Measurements from ENCODE around the gene GPRC5C. TPM values are rescaled to one million over a fixed set of nuclear protein-coding genes. Genes with fewer than 3 reads are reported as not detected.

The GPRC5C gene
- total and polyA plus RNA-seq, 2 of the 13 experiments (the other 11 are each of a cell fraction or from before 2014, with no cell fraction given): 85.6 to 300 TPM

GRCh38 chr17:74427048-74427762 is 4.7 kb upstream of the GPRC5C start (continued):
- TF ChIP-seq ZNF451 (CRISPR knock-in tag; IDR thresholded peaks at IDR 0.05): no peak
- peak; percentile 52 for TF ChIP-seq U2AF1 (optimal IDR thresholded peaks at IDR 0.05; ENCODE audit: low read depth, low read length)
- peak; percentile 56; the same call in 1 of the 2 replicates for TF ChIP-seq HIVEP1 (CRISPR knock-in tag; IDR thresholded peaks at IDR 0.05)
- TF ChIP-seq, protein P1, sequence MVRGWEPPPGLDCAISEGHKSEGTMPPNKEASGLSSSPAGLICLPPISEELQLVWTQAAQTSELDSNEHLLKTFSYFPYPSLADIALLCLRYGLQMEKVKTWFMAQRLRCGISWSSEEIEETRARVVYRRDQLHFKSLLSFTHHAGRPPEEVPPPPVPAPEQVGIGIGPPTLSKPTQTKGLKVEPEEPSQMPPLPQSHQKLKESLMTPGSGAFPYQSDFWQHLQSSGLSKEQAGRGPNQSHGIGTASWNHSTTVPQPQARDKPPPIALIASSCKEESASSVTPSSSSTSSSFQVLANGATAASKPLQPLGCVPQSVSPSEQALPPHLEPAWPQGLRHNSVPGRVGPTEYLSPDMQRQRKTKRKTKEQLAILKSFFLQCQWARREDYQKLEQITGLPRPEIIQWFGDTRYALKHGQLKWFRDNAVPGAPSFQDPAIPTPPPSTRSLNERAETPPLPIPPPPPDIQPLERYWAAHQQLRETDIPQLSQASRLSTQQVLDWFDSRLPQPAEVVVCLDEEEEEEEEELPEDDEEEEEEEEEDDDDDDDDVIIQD (CRISPR knock-in tag; IDR thresholded peaks at IDR 0.05; ENCODE audit: low read depth): peak; percentile 73; the same call in 1 of the 2 replicates
- no peak for TF ChIP-seq ZFP36L2 (CRISPR knock-in tag; IDR thresholded peaks at IDR 0.05)

DNA sequence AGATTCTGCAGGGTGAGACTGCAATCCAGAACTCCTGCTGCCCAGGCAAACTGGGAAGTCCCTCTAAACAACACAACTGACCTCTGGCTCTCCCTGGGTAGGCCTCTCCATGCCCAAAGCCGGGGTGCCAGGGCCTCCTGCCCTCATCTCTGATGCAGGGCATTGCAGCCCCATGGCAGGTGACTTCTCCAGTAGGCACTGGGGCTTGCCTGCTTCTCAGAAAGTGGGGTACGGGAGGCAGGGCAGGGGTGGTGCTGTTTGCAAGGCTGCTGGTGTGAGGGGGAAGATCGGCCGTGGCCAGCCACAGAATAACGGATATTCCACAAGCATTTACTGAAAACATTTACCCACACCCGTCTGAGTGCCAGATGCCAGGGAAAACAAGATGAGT is 4.1 kb upstream of the GPRC5C start:
- FAIRE-seq (no peak), ATAC-seq (no peak), DNase-seq (ENCODE audit: low spot score) (no peak)
- Histone ChIP-seq H3K79me2 (ENCODE audit: insufficient read depth, low read length) (peaks cover 23% of the 10 kb centered on the region), H3K27me3 (ENCODE audit: control insufficient read depth in 1 of 2, insufficient read depth in 2 of 2, low read length in 2 of 2) (no peaks in the 10 kb centered on the region; a peak in 1 of 5 replicates), H4K20me1 (ENCODE audit: insufficient read depth, low read length) (peaks cover 2% of the 10 kb centered on the region; the same call in 1 of the 2 replicates), H3K9me3 (ENCODE audit: low read length) (no peaks in the 10 kb centered on the region), H3K4me3 (replicated peaks in 1 of 3; ENCODE audit: insufficient read depth in 1 of 3, low read depth in 2 of 3, low read length in 3 of 3) (peak overlapping the region; percentile 41 to 63 (median 52); a peak in 5 of 6 replicates), H2AFZ (ENCODE audit: low read length) (no peak overlapping the region), H3K36me3 (replicated peaks in 1 of 2; ENCODE audit: control insufficient read depth in 1 of 2, insufficient read depth in 2 of 2, low read length in 2 of 2) (no peaks in the 10 kb centered on the region), H3K4me1 (ENCODE audit: insufficient read depth, low read length) (peaks cover 51% of the 10 kb centered on the region), H3K9ac (ENCODE audit: insufficient read depth, low read depth, low read length) (peak overlapping the region; percentile 74), H3K27ac (ENCODE audit: extremely low read length, insufficient read depth, low read length) (peak overlapping the region; percentile 91), H3K4me2 (ENCODE audit: low read depth, low read length) (peak overlapping the region; percentile 90)
- no TSS peak for BruUV-seq (replicated peaks)
- ChIA-PET POLR2A (interaction anchor here (0.8 to 5.6 kb wide), 7 partner anchors 9 to 405 kb away, joined by 3 to 159 read pairs (median 16); no protein-coding TSS in a partner anchor), CTCF (ENCODE audit: low intra/inter-chr PET ratio, low total read pairs) (no interaction called here)
- in situ Hi-C loops (cut with HindIII; ENCODE audit: extremely low pct_ligation_motif_present, low pct_unique_long_range_greater_than_20kb): loop anchor here (25.0 kb wide), 2 partner anchors 640 to 1140 kb away; no protein-coding TSS in a partner anchor
- 72% methylated on average over 6 of the region's 6 CpGs for WGBS (ENCODE audit: low lambda C conversion rate)
- intact Hi-C loops (cut with micrococcal nuclease; ENCODE audit: unreplicated experiment): loop anchor here (2.0 kb wide), 1 partner anchor 15 kb away; no protein-coding TSS in a partner anchor
- no peak for TF ChIP-seq ZNF770 (CRISPR knock-in tag; IDR thresholded peaks at IDR 0.05)
- TF ChIP-seq TMF1 (CRISPR knock-in tag; IDR thresholded peaks at IDR 0.05; ENCODE audit: low read depth): no peak; the same call in 1 of the 2 replicates
- no peak for TF ChIP-seq GPBP1L1 (CRISPR knock-in tag; IDR thresholded peaks at IDR 0.05)
- TF ChIP-seq ZNF550 (CRISPR knock-in tag; IDR thresholded peaks at IDR 0.05; ENCODE audit: borderline replicate concordance): peak; percentile 22; the same call in 1 of the 2 replicates
- peak; percentile 52; the same call in 1 of the 2 replicates for TF ChIP-seq ZBTB38 (CRISPR knock-in tag; IDR thresholded peaks at IDR 0.05)
- no peak for TF ChIP-seq FOXK2 (IDR thresholded peaks at IDR 0.05)
- no peak for TF ChIP-seq HNF4G (IDR thresholded peaks at IDR 0.05; ENCODE audit: borderline replicate concordance, low read depth, low read length)
- 0 out of 2 replicates have a peak, but pooled peaks have one; percentile 10 for TF ChIP-seq HNF4G (CRISPR knock-in tag; IDR thresholded peaks at IDR 0.05; ENCODE audit: borderline replicate concordance, low read depth)
- TF ChIP-seq, protein P2, sequence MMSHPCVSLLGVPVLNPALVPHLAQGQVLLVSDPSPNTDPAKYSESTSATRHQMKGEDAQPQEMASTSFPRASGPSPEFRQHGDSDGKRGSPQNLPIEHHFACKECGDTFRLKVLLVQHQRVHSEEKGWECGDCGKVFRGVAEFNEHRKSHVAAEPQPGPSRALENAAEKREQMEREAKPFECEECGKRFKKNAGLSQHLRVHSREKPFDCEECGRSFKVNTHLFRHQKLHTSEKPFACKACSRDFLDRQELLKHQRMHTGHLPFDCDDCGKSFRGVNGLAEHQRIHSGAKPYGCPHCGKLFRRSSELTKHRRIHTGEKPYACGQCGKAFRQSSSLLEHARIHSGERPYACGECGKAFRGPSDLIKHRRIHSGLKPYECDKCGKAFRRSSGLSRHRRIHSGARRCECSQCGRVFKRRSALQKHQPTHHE (CRISPR knock-in tag; IDR thresholded peaks at IDR 0.05; ENCODE audit: borderline replicate concordance): no peak
- no peak for TF ChIP-seq ZNF724P (CRISPR knock-in tag; IDR thresholded peaks at IDR 0.05; ENCODE audit: borderline replicate concordance)
- TF ChIP-seq ZNF234 (CRISPR knock-in tag; conservative IDR thresholded peaks at IDR 0.05): no peak

Data from HepG2 (cell line).